WTC11 (cell line): ENCODE data around the gene PROCA1.

Experiments
- ATF2 ChIP-seq: sonication (generic); formaldehyde crosslinking; IDR thresholded peaks from 2 replicates; pipeline ENCODE4 v1.8.1; 2022; ENCODE audit warnings: low read depth, missing genetic modification reagents, borderline replicate concordance
- ATF3 ChIP-seq: sonication (generic); formaldehyde crosslinking; conservative IDR thresholded peaks from 2 replicates; pipeline ENCODE4 v1.8.1; 2022; ENCODE audit warnings: mild to moderate bottlenecking, missing genetic modification reagents
- CTCF ChIP-seq: fragments of 200-600 bp; IDR thresholded peaks from 2 replicates; pipeline ENCODE4 v1.8.0; 2022; ENCODE audit warnings: antibody characterized with exemption
- E2F4 ChIP-seq: sonication (generic); formaldehyde crosslinking; IDR thresholded peaks from 2 replicates; pipeline ENCODE4 v1.8.1; 2022; ENCODE audit warnings: low read depth, mild to moderate bottlenecking, moderate library complexity, missing genetic modification reagents, borderline replicate concordance
- ETV6 ChIP-seq: sonication (generic); formaldehyde crosslinking; IDR thresholded peaks from 2 replicates; pipeline ENCODE4 v1.8.1; 2022; ENCODE audit warnings: mild to moderate bottlenecking, missing genetic modification reagents
- JUN ChIP-seq: sonication (generic); formaldehyde crosslinking; IDR thresholded peaks from 2 replicates; pipeline ENCODE4 v1.8.0; 2023; ENCODE audit warnings: mild to moderate bottlenecking, missing genetic modification reagents
- NR2C2 ChIP-seq: sonication (generic); formaldehyde crosslinking; IDR thresholded peaks from 2 replicates; pipeline ENCODE4 v1.8.0; 2022; ENCODE audit warnings: mild to moderate bottlenecking, missing genetic modification reagents
- OVOL2 ChIP-seq: fragments of 250-450 bp; sonication (Bioruptor Pico); IDR thresholded peaks from 2 replicates; pipeline ENCODE4 v1.9.0; 2021; ENCODE audit warnings: mild to moderate bottlenecking, borderline replicate concordance
- SMAD3 ChIP-seq: sonication (generic); formaldehyde crosslinking; IDR thresholded peaks from 2 replicates; pipeline ENCODE4 v1.8.0; 2022; ENCODE audit warnings: missing genetic modification reagents, mild to moderate bottlenecking, borderline replicate concordance
- SP1 ChIP-seq: sonication (generic); formaldehyde crosslinking; conservative IDR thresholded peaks from 2 replicates; pipeline ENCODE4 v1.8.1; 2022; ENCODE audit warnings: missing genetic modification reagents
- ZNF121 ChIP-seq: sonication (generic); formaldehyde crosslinking; IDR thresholded peaks from 2 replicates; pipeline ENCODE4 v1.8.0; 2023; ENCODE audit warnings: missing genetic modification reagents
- ZNF138 ChIP-seq: sonication (generic); formaldehyde crosslinking; conservative IDR thresholded peaks from 2 replicates; pipeline ENCODE4 v1.8.1; 2022; ENCODE audit warnings: mild to moderate bottlenecking, moderate library complexity, missing genetic modification reagents
- ZNF425 ChIP-seq: fragments of 250-450 bp; sonication (Bioruptor Pico); conservative IDR thresholded peaks from 2 replicates; pipeline ENCODE4 v1.9.0; 2021; ENCODE audit warnings: mild to moderate bottlenecking

GRCh38 chr17:28705728-28706334, 5.9 kb downstream of the PROCA1 start:
- no peak for TF ChIP-seq CTCF
- no peak for TF ChIP-seq ETV6 (CRISPR knock-in tag)
- no peak for TF ChIP-seq ZNF121 (CRISPR knock-in tag)
- TF ChIP-seq ZNF425, result no peak
- TF ChIP-seq ATF3 (CRISPR knock-in tag), result no peak
- no peak for TF ChIP-seq OVOL2 (CRISPR knock-in tag)
- no peak for TF ChIP-seq SP1 (CRISPR knock-in tag)
- TF ChIP-seq JUN (CRISPR knock-in tag), result no peak
- TF ChIP-seq ZNF138 (CRISPR knock-in tag), result no peak
- no peak for TF ChIP-seq SMAD3 (CRISPR knock-in tag)
- TF ChIP-seq E2F4 (CRISPR knock-in tag), result no peak
- TF ChIP-seq ATF2 (CRISPR knock-in tag), result no peak
- TF ChIP-seq NR2C2, result no peak
